NB4 (cell line): ENCODE data around the gene MRGPRF.

ENCODE experiments used
- MYC ChIP-seq: IDR thresholded peaks from 2 replicates; pipeline ENCODE4 v1.6.1; 2011; ENCODE audit warnings: low read depth, low read length
- POLR2A ChIP-seq: IDR thresholded peaks from 2 replicates; pipeline ENCODE4 v1.6.1; 2011; ENCODE audit warnings: mild to moderate bottlenecking; ENCODE audit not compliant: insufficient read length; ENCODE audit errors: extremely low read depth
- TF ChIP-seq, protein P1 (sequence below): IDR thresholded peaks from one replicate; pipeline ENCODE4 v1.5.1; 2012; ENCODE audit warnings: low read depth, low read length

DNA sequence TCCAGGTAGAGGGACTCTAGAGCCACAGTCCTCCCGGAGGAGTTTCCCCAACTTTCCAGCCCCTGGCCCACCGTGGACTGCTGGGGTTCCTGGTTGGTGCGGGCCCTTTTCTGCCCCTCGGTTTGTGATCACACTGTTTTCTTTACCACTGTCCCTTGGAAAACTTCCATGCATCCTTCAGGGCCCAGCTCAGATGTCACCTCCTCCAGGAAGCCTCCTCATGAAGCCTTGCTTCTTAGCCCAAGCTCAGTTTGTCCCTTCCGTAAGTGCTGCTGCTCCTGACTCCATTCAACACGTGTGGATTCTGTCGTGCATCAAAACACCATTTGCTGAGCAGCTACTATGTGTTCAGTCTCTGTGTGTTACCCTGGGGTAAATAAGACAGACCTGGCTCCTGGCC is 19.8 kb upstream of the MRGPRF start:
- TF ChIP-seq, protein P1, sequence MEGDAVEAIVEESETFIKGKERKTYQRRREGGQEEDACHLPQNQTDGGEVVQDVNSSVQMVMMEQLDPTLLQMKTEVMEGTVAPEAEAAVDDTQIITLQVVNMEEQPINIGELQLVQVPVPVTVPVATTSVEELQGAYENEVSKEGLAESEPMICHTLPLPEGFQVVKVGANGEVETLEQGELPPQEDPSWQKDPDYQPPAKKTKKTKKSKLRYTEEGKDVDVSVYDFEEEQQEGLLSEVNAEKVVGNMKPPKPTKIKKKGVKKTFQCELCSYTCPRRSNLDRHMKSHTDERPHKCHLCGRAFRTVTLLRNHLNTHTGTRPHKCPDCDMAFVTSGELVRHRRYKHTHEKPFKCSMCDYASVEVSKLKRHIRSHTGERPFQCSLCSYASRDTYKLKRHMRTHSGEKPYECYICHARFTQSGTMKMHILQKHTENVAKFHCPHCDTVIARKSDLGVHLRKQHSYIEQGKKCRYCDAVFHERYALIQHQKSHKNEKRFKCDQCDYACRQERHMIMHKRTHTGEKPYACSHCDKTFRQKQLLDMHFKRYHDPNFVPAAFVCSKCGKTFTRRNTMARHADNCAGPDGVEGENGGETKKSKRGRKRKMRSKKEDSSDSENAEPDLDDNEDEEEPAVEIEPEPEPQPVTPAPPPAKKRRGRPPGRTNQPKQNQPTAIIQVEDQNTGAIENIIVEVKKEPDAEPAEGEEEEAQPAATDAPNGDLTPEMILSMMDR = no peak
- TF ChIP-seq POLR2A = no peak
- no peak for TF ChIP-seq MYC
